Measurements from ENCODE around the gene DCP1B.
"Not testable (repeated sequence)": the region's sequence is repeated elsewhere in the genome, so short reads cannot be mapped to it uniquely, and the experiment has no call there.

DCP1B gene

DNA sequence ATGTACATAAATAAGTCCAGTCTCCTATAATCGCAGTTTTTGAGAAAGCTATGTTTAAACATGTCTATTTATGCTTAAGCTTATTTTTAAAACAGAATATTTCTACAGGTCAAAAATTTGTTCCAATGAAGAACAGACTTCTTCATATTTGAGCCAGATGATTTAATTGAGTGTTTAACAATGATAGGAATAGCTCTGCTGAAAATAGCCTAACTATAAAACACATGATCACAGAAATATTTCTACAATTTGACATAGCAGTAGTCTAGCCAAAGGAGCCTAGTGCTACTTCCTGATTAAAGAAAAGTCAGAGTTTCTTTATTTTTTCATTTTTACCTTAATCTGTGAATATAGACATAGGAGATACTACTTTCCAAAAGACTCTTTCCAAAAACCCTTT lies 29.4 kb downstream of the DCP1B start:
- DNase-seq = no peak

DNA sequence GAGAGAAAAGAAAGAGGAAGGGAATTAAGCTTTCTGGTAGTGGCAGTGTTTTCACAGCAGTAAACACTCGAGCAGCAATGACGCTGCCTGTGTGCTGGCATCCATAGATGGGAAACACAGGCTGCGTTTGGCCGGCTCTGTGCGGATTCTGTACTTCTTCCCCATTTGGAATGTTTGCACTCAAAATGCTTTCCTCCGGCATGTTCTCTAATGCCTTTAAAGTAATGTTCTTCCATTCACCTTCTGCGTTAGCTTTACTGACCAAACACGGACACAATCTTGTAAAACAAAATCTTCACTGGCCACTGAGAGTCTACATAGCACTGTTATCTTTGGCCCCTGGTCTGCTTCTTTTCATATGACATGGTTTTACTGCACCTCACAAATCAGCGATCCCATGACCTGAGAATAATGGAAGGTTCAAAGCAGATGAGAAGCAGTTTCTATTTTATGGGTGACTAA lies 31.4 kb downstream of the DCP1B start:
- no peak for DNase-seq

DNA sequence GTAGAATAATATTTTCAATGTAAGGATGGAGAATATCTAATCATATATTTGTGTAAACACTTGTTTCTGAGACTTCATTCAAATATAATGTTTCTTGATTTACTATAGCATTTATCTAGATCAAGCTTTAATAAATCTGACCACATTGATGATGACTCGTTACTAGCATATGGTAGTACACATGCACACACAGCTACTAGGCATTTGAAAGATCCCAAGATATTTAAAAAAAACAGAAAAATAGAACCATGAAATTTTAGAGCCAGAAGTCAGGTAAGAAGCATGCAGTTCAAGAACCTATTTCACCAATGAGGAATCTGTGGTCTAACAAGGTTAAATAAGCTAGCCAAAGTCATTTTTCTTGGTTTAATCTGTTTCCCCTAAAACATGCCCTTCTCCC lies 32.0 kb downstream of the DCP1B start:
- DNase-seq = no peak

DNA sequence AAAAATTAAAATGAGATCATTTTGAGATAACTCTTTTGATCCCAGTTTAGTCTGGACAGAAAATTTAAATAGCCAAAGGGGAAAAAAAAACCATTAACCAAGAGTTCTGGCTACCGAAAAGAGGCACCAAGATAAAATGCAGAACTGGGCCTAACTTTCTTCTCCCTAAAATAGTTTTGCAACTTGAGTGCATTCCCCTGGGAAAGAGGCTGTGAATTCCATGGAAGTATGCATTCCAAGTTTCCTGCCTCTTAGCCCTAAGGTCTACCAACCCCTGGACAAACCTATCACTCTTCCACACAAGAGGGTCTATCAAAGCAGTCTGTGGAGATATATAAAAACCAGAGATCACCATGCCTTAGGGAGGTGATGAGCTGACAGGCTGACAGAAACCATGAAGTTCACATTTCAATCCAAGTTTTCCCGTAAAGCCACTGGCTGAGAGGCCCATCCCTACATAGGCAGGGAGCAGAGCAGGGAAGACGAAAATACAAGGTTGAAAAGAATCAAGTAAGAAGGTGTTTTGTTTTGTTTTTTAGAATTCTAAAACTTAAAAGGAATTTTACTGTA lies 33.8 kb downstream of the DCP1B start:
- no peak for DNase-seq

DNA sequence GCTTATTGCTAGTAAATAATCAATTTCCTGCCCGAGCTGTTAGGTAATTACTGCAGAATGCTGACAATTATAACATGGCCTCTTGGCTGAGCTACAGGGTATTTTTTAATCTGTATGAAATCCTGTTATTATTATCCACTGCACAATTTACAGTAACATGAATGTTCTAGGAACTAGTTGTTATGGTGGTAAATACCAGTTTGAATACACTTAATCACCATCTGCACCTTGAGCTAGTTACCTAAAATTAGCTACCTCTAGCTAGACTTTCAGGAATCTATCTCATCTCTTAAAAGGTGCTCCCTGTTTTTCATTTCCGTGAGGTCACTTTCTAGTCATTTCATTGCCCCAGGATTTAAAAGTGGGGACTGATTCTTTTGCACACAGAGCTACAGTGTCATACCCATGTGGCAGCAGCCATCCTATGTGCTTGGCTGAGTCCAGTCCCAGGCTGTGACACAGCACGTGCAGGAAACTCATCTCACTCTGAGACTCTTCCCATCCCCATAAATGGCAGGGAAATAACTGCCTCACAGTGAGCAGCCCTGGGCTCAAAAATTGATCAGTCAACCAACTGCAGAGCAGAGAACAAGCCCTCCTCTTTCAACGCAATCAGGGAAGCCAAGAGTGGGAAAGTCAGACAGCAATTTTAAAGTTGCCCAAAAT lies 37.6 kb downstream of the DCP1B start:
- DNase-seq = no peak

DNA sequence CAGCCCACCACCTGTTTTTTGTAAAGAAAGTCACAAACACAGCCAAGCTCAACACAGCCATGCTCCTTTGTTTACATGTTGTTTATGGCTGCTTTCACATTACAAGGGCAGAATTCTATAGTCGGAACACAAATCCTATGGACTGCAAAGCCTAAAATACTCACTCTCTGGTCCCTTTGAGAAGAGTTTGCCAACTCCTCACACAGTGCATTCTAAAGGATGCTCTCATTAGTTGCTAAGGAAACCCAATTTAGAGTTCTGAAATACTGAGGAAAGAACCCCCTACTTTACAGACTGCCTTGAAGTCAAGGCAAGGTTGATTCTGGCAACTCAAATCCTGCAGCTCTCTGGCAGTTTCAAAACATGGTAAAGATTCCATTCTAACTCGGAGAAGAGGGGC lies 38.3 kb downstream of the DCP1B start:
- no peak for DNase-seq

DNA sequence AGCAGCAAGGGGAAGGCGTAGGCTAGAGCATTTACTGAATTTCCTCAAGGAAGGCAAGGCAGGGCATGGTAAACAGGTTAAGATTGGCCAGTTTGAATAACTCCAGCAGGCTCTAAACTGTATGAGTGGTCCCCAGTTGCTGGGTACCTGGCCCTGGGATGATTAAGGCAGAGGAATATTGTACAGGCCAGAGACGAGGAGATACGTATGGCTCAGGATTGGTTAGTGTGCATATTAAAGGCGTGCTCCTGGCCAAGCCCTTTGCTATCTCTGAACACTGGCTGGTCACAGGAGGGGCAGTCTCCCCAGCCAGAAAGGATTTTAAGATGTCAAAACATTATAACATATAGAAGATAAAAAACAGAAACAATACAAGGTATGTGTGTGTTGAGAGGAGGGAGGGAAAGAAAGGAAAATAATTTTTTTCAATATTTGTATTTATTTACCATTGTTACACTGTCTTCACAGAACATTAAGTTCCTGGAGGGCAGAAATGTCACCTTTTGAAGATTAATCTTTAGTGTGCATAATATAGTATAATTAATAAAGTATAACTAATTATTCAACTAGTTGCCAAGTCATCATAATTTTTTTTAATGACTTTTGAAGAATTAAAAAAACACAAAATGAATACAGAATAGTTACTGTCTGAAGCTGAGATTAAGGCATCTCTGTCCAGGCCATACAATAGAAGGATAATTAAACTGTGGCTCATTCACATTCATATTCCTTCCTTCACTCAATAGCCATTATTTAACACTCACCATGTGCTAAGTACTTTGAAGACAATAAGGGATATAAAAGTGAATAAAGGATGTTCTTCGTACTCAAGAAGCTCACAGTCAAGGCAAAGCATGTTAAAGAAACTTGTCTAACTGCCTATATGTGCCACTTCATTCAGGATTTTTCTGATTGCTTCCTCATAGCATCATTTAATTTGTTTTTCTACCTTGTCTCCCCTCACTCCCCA lies 41.9 kb downstream of the DCP1B start:
- DNase-seq = no peak

DNA sequence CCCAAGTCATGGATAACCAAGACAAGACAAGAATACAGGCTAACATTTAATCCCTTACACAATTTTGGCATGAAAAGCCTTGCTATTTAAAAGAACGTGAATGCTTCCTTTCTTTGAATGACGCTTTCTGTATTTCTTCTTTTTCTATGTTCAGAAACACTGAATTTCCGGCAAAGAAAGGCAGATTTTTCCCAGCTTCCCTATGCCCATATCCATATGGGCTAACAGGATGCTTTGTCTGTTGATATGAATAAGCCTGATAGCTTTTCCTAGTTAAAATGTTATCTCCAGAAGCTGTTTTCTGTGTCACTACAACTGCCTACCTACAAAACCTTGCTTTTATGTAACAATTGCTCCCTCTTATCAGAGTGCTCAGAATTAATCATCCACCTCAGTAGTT lies 47.5 kb downstream of the DCP1B start:
- DNase-seq = no peak

DNA sequence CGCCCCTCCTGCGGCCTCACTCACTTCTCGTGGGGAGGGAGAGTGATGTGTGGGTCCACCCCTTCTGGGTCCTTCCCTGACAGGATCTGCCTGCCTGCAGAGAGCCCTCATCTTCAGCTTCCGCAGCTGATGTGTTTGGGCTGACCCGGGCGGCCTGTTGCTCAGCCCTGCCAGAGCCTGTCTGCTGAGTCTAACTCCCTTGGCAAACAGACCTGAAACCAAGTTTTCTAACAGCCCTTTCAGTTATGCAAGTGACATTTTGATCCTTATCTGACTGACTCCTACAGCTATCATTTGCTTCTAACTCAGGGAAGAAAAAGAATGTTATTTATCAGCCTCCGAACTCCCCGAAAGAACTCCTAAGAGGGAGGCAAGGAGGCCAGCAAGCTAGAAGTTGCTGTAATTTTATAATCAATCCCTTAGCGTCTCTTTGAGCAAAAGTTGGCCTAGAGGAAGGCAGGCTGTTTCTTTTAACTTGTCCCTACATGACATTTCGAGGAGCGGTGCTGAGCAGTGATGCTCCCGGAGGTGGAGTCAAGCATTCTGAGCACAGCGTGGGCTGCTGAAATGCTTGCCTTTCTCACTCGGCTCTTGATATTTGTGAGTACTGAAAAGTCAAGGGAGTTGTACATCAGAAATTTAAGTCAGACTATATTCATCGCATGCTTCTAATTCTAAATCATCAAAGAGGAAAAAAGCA lies 54.3 kb downstream of the DCP1B start:
- DNase-seq = no peak

DNA sequence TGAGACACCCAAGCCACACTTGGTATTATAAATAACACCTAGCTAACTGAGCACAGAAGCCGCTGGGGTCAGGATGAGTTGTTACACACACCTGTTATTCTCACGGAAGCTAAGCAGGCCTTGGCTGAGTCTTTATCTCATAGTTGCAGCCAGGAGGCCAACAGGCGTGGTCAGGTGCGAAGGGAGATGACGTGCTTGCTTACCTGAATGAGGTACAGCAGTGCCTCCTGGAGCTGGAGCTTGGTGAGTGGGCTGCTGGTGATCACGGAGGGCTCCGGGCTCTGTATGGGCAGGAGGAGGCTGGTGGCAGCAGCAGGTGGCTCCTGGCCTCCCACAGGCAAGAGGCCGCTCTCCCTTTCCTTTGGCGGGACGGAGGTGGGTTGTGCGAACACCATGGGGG lies 55.4 kb downstream of the DCP1B start:
- DNase-seq = no peak

DNA sequence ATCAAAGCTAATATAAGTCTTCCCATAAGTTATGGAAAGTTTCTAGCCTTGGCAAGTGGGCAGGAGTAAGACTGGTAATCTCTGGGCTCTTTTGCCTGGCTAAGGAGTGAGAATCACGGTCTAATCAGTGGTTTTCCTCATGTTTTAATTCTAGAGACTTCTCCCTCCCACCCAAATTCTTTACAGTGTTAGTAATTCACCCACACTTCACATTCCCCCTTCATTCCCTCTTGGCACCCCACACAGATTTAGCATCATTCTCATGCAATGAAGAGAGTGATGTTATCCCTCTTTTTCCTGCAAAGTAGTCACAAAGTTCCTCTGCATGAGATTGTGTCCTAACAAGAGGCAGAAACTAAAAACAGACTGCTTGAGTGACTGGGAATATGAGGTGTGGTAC lies 57.2 kb downstream of the DCP1B start:
- DNase-seq = no peak

DNA sequence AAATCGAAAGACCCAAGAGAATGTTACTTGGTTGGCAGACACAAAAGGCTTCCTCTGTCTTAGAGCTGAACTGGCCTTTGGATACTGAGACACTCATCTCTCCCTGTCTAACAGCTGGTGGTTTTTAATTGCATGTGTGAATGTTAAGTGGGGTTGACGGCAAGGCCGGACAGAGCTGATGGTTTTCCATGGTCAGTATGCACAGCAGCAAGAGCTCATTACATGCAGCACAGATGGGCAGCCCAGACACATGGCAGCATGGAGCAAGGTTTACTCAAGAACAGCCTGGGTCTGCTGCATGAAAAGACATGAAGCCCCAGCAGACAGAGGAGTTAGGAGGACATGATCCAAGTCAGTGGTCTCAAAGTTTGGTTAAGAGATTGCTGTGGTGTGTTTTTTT lies 58.0 kb downstream of the DCP1B start:
- no peak for DNase-seq

DNA sequence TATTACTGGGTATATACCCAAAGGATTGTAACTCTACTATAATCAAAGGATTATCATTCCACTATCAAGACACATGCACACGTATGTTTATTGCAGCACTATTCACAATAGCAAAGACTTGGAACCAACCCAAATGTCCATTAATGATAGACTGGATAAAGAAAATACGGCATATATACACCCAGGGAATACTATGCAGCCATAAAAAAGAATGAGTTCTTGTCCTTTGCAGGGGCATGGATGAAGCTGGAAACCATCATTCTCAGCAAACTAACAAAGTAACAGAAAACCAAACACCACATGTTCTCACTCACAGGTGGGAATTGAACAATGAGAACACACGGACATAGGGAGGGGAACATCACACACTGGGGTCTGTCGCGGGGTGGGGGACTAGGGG lies 58.8 kb downstream of the DCP1B start:
- DNase-seq = not testable (repeated sequence)

DNA sequence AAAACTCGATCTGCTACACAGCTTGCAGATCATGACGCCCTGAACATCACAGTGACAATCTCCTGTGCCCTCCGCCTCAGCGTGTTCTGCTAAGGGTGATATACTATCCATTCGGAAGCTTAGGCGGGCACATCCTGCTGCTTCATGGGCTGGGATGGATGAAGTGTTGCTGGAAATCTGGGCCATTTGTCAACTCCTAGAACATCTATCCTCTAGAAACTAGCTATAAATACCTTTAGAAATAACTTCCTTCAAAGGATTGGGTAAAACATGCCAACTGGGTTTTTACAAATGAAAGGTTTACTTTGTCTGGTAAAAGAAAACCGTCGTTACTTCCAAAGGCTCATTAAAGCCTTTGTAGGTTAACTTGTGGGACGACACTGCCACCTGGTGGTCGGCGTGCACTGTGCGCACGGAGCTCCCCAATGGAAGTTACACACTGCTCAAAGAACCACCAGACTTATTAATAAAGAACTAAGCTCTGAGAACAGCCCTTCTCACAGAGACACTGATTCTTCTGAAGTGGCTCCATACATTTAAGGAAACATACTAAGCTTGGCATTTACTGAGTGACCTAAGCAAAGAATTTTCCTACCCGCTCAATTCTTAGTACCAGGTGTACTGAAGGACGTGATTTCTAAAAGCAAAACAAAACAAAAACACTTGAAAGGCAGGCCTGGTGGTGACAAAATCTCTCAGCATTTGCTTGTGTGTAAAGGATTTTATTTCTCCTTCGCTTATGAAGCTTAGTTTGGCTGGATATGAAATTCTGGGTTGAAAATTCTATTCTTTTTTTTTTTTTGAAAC lies 64.3 kb downstream of the DCP1B start:
- peak; percentile 87 to 95 (median 94) for DNase-seq

DNA sequence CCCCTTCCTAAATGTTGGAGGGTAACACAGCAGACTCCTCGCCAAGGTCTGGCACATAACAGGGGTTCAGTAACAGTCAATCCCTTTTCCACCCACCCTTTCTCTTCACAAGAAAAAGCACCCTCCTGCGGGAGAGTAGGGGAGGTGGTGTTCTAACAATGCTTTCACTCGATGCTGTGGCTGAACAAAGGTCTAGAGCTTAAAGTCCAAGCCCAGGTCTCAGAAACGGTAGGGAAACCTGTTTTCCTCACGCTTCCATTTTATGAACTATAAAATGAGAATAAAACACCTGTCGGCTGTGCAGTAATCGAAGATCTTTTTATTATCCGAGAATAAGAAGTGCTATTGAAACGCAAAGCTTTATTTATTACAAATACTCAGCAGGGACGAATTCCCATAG lies 64.9 kb downstream of the DCP1B start:
- DNase-seq = no peak

DNA sequence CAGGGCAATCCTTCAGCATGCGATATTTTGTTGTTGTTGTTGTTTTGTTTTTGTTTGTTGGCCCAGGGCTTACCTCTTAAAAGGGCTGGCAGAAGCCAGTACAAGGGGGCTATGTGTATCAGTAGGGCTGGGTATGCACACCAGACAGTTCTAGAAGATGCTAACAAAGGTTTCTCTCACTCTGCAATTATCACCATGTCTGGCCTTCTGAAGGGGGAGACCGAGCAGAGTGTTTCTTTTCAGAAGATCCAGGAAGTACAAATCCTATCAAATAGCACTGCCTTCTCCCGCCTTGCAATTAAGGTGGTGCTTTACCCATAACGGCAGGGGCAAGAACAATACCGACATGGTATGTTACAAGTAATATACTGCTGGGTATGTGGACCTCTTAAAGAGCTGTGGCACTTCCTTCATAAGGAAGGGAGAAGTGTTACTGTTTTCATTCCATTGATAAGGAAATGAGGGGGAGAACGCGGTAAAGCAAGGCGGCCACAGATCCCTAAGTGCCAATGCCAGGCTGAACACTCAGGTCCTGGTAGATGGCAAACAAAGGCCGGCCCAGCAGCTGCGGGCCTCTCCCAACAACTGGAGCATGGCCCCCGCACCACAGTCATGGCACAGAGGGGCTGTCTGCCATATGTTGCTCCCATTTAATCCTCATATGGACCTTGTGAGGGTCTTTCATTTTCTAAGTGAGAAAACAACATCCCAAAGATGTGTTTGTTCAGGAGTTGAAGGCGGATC lies 66.6 kb downstream of the DCP1B start:
- no peak for DNase-seq

DNA sequence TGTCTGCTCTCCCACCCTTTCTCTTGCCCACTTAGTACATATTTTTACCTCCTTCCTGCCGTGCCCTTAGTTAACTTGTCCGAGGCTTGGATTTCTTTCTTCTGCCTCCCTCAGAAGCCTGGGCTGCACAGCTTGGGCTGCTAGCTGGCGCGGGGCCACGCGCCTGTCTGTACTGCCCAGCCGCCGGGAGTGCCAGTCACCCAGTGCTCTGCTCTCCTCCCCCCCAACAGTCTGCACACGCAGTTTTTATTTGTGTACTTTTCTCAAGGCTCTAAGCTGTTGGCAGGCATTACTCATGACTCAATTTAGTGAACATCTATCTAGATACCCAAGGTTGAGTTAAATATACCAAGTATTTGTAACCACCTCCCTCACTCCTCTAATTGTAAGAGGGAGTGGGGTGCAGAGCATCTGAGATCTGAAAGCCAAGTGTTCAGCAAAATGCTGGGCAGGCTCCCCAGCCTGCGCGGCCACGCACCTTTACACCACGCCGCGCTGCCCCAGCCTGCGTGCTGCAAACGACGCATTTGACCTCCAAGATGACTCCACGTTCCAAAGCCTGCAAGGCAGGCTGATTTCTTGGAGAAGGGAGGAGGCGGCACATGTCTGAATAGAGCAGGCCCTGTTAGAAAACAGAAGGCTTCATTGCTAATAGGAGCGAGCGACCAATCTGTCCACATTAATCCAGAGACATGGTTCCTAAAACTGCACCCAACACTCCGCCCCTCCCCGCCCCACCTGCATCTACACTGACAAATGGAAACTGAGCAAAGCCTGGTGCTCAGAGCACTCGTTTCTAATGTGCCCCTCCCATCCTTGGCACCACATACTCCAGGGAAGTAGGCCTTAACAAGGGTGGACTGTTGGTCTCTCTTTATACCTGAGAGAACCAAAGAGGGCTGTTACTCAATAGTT lies 67.6 kb downstream of the DCP1B start:
- DNase-seq = no peak

DNA sequence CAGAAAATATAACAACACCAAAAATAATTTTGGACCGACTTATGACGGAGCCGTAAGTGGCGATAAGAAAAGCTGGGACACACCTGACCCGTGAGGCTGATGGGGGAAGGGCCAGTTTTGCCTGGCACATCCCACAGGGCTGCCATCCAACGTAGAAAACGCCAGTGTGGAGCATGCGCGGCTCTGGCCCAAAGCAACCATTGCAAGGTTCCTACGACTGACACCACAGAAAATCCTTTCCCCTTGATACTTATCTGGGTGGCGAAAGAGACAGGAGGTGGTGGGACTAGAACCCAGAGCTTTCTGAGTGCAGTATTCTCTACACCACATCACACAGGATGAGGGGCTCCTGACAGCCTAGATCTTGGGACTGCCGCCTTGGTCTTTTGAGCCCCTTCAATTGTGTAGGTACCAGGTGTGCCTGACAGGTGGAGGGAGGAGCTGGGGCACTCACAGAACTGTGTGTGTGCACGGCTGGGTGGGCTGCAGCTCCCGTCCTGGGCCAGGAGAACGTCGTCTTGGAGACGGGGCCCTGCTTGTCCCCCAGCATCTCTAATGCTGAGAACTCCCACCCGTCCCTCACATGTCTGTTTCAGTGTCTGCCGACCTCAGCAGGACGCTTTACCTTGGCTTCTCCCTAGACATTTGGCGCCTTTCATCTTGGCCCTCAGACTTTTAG lies 68.4 kb downstream of the DCP1B start:
- DNase-seq = no peak

DNA sequence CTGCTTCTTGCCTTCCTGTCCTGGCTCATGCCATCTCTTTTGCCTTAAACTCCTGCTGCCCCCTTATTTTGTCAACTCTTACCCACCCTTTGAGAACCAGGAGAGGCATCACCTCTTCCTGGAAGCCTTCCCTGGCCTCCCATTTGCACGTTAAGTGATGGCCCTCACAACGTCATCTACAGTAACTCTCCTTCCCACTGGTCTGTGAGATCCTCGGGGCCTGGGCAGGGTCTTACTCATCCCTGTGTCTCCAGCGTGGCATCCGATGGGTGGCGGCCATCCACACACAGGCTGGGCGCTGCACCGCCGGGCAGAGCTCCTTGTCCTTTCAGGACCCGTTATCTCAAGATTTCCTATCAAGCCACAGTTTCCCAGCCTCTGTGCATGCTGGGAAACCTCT lies 69.0 kb downstream of the DCP1B start:
- DNase-seq = no peak

DNA sequence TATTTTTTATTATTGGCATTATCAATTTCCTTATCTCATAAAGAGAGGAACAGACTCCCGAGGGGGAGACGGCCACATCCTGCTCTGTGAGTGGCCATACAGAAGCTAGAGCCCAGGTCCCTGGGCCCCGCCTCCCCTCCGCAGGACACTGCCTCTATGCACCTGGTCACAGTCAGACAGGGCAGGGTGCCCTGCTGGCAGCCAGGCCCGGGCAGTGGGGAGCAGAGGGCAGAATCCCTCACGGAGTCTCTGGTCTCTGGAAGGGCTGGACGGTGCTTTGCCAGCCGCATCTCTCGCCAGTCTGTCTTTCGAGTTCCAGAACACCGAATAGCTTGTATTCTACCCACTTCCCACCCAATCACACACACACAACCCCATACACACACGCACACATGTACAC lies 69.4 kb downstream of the DCP1B start:
- no peak for DNase-seq
